ENCODE results near the gene AGTRAP. TPM values are rescaled to one million over a fixed set of nuclear protein-coding genes. Genes with fewer than 3 reads are reported as not detected.

AGTRAP gene
- total and polyA plus RNA-seq, 9 of the 15 experiments (the other 6 are each of a cell fraction or from before 2014, with no cell fraction given): 26.8 to 105 (median 57.5) TPM

- peak; percentile 53; the same call in 1 of the 2 replicates for TF ChIP-seq MTA3 (IDR thresholded peaks at IDR 0.05; ENCODE audit: borderline replicate concordance)
- TF ChIP-seq GABPA (tag; conservative IDR thresholded peaks at IDR 0.05; ENCODE audit: low read depth): peak; percentile 83
- TF ChIP-seq HNRNPUL1 (IDR thresholded peaks at IDR 0.05; ENCODE audit: low read length): no peak
- TF ChIP-seq ATF3 (IDR thresholded peaks at IDR 0.05): peak; percentile 84
- no peak for TF ChIP-seq ATF3 (CRISPR knock-in tag; conservative IDR thresholded peaks at IDR 0.05)
- no peak for TF ChIP-seq SMARCA5 (IDR thresholded peaks at IDR 0.05)
- TF ChIP-seq MITF (IDR thresholded peaks at IDR 0.05): 0 out of 2 replicates have a peak, but pooled peaks have one; percentile 13
- TF ChIP-seq CCNT2 (IDR thresholded peaks at IDR 0.05; ENCODE audit: borderline replicate concordance, extremely low read depth, insufficient read length, low read depth, low read length): peak; percentile 46
- peak; percentile 70; the same call in 1 of the 2 replicates for TF ChIP-seq ZNF589 (CRISPR knock-in tag; IDR thresholded peaks at IDR 0.05; ENCODE audit: low read depth)
- 0 out of 2 replicates have a peak, but pooled peaks have one; percentile 26 for TF ChIP-seq TOE1 (IDR thresholded peaks at IDR 0.05; ENCODE audit: borderline replicate concordance)
- no peak for TF ChIP-seq TOE1 (CRISPR knock-in tag; IDR thresholded peaks at IDR 0.05; ENCODE audit: borderline replicate concordance, low read depth)
- 0 out of 2 replicates have a peak, but pooled peaks have one; percentile 14 for TF ChIP-seq ERF (CRISPR knock-in tag; IDR thresholded peaks at IDR 0.05)
- TF ChIP-seq ATF7 (IDR thresholded peaks at IDR 0.05): peak; percentile 82
- TF ChIP-seq CREB1 (IDR thresholded peaks at IDR 0.05): no peak
- peak; percentile 66; the same call in 1 of the 2 replicates for TF ChIP-seq CREB1 (CRISPR knock-in tag; IDR thresholded peaks at IDR 0.05)
- no peak for TF ChIP-seq POLR2G (IDR thresholded peaks at IDR 0.05; ENCODE audit: low read depth, low read length)
- TF ChIP-seq CXXC5 (CRISPR knock-in tag; IDR thresholded peaks at IDR 0.05): peak; percentile 48; the same call in 1 of the 2 replicates
- no peak for TF ChIP-seq TEAD2 (tag; IDR thresholded peaks at IDR 0.05)
- peak; percentile 37; the same call in 1 of the 2 replicates for TF ChIP-seq ELF1 (tag; IDR thresholded peaks at IDR 0.05)
- no peak for TF ChIP-seq ZNF274 (IDR thresholded peaks at IDR 0.05; ENCODE audit: borderline replicate concordance, low read depth, low read length)
- TF ChIP-seq MYNN (IDR thresholded peaks at IDR 0.05): peak; percentile 36; the same call in 1 of the 2 replicates
- no peak for TF ChIP-seq MYNN (CRISPR knock-in tag; IDR thresholded peaks at IDR 0.05)
- TF ChIP-seq IRF1 (CRISPR knock-in tag; IDR thresholded peaks at IDR 0.05; ENCODE audit: borderline replicate concordance): no peak
- no peak for TF ChIP-seq XRCC4 (IDR thresholded peaks at IDR 0.05; ENCODE audit: extremely low read depth, insufficient read depth, insufficient read length)
- no peak for TF ChIP-seq KDM2B (CRISPR knock-in tag; IDR thresholded peaks at IDR 0.05)
- TF ChIP-seq CBX2 (IDR thresholded peaks at IDR 0.05; ENCODE audit: insufficient read depth, low read length, poor library complexity, severe bottlenecking): no peak
These were observed 4.6 kb downstream of the AGTRAP start (continued) for GRCh38 chr1:11740258-11741192.
